ENCODE measurements around the gene EXT2. TPM values are rescaled to one million over a fixed set of nuclear protein-coding genes. Genes with fewer than 3 reads are reported as not detected.

EXT2 gene
- total and polyA plus RNA-seq, 2 experiments from 2014 or later: 15.9 to 48.6 TPM

DNA sequence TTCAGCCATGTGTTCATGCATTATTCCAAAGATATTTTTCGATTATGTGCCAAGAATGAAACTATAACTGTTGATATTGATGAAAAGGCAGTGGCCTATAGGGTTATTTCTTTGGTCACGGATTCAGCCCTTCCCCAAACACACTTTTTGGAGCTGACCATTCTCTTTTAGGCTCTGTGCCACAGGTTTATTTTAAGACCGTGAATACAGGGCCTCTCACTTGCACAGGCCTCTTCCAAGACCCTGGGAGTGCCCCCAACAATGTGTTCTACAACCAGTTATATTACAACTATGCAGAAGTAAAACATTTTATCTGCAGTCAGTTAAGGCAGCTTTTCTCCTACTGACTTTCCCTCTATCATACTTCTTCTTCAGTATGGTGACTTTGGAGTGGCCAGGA is 109.9 kb downstream of the EXT2 start (continued):
- TF ChIP-seq, protein P1, sequence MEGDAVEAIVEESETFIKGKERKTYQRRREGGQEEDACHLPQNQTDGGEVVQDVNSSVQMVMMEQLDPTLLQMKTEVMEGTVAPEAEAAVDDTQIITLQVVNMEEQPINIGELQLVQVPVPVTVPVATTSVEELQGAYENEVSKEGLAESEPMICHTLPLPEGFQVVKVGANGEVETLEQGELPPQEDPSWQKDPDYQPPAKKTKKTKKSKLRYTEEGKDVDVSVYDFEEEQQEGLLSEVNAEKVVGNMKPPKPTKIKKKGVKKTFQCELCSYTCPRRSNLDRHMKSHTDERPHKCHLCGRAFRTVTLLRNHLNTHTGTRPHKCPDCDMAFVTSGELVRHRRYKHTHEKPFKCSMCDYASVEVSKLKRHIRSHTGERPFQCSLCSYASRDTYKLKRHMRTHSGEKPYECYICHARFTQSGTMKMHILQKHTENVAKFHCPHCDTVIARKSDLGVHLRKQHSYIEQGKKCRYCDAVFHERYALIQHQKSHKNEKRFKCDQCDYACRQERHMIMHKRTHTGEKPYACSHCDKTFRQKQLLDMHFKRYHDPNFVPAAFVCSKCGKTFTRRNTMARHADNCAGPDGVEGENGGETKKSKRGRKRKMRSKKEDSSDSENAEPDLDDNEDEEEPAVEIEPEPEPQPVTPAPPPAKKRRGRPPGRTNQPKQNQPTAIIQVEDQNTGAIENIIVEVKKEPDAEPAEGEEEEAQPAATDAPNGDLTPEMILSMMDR (conservative IDR thresholded peaks at IDR 0.05; ENCODE audit: low read depth in 2 of 2): no peak
- TF ChIP-seq EZH2 (IDR thresholded peaks at IDR 0.05; ENCODE audit: low read depth, unreplicated experiment) (no peak), POLR2AphosphoS5 (IDR thresholded peaks at IDR 0.05; ENCODE audit: low read depth) (no peak), EZH2phosphoT487 (IDR thresholded peaks at IDR 0.05; ENCODE audit: unreplicated experiment) (no peak), CREB1 (CRISPR knock-in tag; IDR thresholded peaks at IDR 0.05; ENCODE audit: low read depth) (no peak)

GRCh38 chr11:44205836-44206235 is 110.4 kb downstream of the EXT2 start:
- H3K27me3 Mint-ChIP-seq (ENCODE audit: insufficient read depth, low read depth, poor library complexity): no peaks in the 10 kb centered on the region
- Histone ChIP-seq H3K4me1 (ENCODE audit: insufficient read depth) (peaks cover 7% of the 10 kb centered on the region), H3K27ac (ENCODE audit: low read depth) (no peak overlapping the region), H3K36me3 (ENCODE audit: insufficient read depth) (no peaks in the 10 kb centered on the region), H3F3A (replicated peaks; ENCODE audit: low read depth) (no peaks in the 10 kb centered on the region), H2AFZ (no peak overlapping the region), H3K79me2 (replicated peaks; ENCODE audit: insufficient read depth) (peaks cover 9% of the 10 kb centered on the region; the same call in 1 of the 2 replicates), H3K9me2 (ENCODE audit: insufficient read depth) (no peaks in the 10 kb centered on the region), H3K27me3 (ENCODE audit: insufficient read depth) (no peaks in the 10 kb centered on the region), H3K4me3 (no peak overlapping the region), H4K20me1 (replicated peaks; ENCODE audit: insufficient read depth) (no peaks in the 10 kb centered on the region), H3K4me2 (no peak overlapping the region)
- H3K9me3 Mint-ChIP-seq: no peaks in the 10 kb centered on the region
- no peak overlapping the region for H3K27ac Mint-ChIP-seq
- ATAC-seq (no peak), DNase-seq (ENCODE audit: low spot score) (no peak)
- peaks cover 6% of the 10 kb centered on the region for H3K4me1 Mint-ChIP-seq
- H3K36me3 Mint-ChIP-seq (ENCODE audit: low read depth): no peaks in the 10 kb centered on the region; the same call in 2 of the 3 replicates
- H3K4me3 Mint-ChIP-seq: no peak overlapping the region
- no peak for TF ChIP-seq EZH2 (IDR thresholded peaks at IDR 0.05; ENCODE audit: low read depth, unreplicated experiment)
- TF ChIP-seq ZNF114 (CRISPR knock-in tag; IDR thresholded peaks at IDR 0.05): no peak
- no peak for TF ChIP-seq ZNF331 (CRISPR knock-in tag; IDR thresholded peaks at IDR 0.05; ENCODE audit: low read depth)
- TF ChIP-seq STAT1 (IDR thresholded peaks at IDR 0.05; ENCODE audit: unreplicated experiment): no peak
- TF ChIP-seq JUNB (IDR thresholded peaks at IDR 0.05; ENCODE audit: unreplicated experiment): no peak
- TF ChIP-seq, protein P1 (conservative IDR thresholded peaks at IDR 0.05; ENCODE audit: low read depth in 2 of 2): no peak
- TF ChIP-seq, protein P2, sequence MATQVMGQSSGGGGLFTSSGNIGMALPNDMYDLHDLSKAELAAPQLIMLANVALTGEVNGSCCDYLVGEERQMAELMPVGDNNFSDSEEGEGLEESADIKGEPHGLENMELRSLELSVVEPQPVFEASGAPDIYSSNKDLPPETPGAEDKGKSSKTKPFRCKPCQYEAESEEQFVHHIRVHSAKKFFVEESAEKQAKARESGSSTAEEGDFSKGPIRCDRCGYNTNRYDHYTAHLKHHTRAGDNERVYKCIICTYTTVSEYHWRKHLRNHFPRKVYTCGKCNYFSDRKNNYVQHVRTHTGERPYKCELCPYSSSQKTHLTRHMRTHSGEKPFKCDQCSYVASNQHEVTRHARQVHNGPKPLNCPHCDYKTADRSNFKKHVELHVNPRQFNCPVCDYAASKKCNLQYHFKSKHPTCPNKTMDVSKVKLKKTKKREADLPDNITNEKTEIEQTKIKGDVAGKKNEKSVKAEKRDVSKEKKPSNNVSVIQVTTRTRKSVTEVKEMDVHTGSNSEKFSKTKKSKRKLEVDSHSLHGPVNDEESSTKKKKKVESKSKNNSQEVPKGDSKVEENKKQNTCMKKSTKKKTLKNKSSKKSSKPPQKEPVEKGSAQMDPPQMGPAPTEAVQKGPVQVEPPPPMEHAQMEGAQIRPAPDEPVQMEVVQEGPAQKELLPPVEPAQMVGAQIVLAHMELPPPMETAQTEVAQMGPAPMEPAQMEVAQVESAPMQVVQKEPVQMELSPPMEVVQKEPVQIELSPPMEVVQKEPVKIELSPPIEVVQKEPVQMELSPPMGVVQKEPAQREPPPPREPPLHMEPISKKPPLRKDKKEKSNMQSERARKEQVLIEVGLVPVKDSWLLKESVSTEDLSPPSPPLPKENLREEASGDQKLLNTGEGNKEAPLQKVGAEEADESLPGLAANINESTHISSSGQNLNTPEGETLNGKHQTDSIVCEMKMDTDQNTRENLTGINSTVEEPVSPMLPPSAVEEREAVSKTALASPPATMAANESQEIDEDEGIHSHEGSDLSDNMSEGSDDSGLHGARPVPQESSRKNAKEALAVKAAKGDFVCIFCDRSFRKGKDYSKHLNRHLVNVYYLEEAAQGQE (IDR thresholded peaks at IDR 0.05; ENCODE audit: unreplicated experiment): no peak
- no peak for TF ChIP-seq ETS1 (IDR thresholded peaks at IDR 0.05)
- no peak for TF ChIP-seq EZH2phosphoT487 (IDR thresholded peaks at IDR 0.05; ENCODE audit: unreplicated experiment)
